Transverse colon (tissue), 4 donors: ENCODE data around the gene ZNF581. TPM values are rescaled to one million over a fixed set of nuclear protein-coding genes. Genes with fewer than 3 reads are reported as not detected.

ENCODE experiments used
- DNase-seq: peaks from one replicate; pipeline ENCODE4 v3.0.0-alpha.2; 2019
- H3K27ac ChIP-seq, 4 donors: fragments of 200-600 bp; sonication (generic); 2 replicates each; pipeline ENCODE4 v1.5.1; 2016 to 2018; ENCODE audit warnings: inconsistent platforms in 4 of 4
- H3K27me3 ChIP-seq: fragments of 200-600 bp; sonication (generic); 2 replicates; pipeline ENCODE4 v1.5.1; 2017; ENCODE audit warnings: inconsistent platforms
- H3K36me3 ChIP-seq, 4 donors: fragments of 200-600 bp; sonication (generic); 2 replicates each; pipeline ENCODE4 v1.5.1; 2017 to 2019; ENCODE audit warnings: inconsistent platforms in 4 of 4
- H3K4me1 ChIP-seq, 4 donors: fragments of 200-600 bp; sonication (generic); 2 replicates each; pipeline ENCODE4 v1.5.1; 2017 to 2020; ENCODE audit warnings: inconsistent platforms in 4 of 4
- H3K4me3 ChIP-seq, 4 donors: fragments of 200-600 bp; sonication (generic); 1 replicate in 1 of 4; 2 replicates in 3 of 4; pipeline versions ENCODE4 v1.5.1 to v1.6.1; 2017 to 2019; ENCODE audit warnings: inconsistent platforms in 4 of 4
- H3K9me3 ChIP-seq, 2 donors: fragments of 200-600 bp; sonication (generic); 2 replicates each; pipeline ENCODE4 v1.5.1; 2017 to 2019; ENCODE audit warnings: inconsistent platforms in 2 of 2
- CTCF ChIP-seq, 5 experiments: fragments of 200-600 bp in 3 of 5; fragments of 450-650 bp in 2 of 5; sonication (generic) in 3 of 5; IDR thresholded peaks; 1 replicate in 2 of 5; 2 replicates in 3 of 5; pipeline ENCODE4 v1.5.1; 2016 to 2017; ENCODE audit warnings: antibody characterized with exemption in 5 of 5, inconsistent platforms in 3 of 5, mild to moderate bottlenecking in 2 of 5, moderate library complexity in 1 of 5
- EP300 ChIP-seq: sonication (generic); formaldehyde crosslinking; IDR thresholded peaks from one replicate; pipeline ENCODE4 v1.6.1; 2017; ENCODE audit warnings: antibody characterized with exemption, low read depth
- POLR2A ChIP-seq: fragments of 450-650 bp; IDR thresholded peaks from one replicate; pipeline ENCODE4 v1.6.1; 2016; ENCODE audit warnings: antibody characterized with exemption, mild to moderate bottlenecking, moderate library complexity
- POLR2AphosphoS5 ChIP-seq, 3 donors: sonication (generic); formaldehyde crosslinking; IDR thresholded peaks; one replicate each; pipeline ENCODE4 v1.6.1; 2016; ENCODE audit warnings: antibody characterized with exemption in 3 of 3
- WGBS, 2 donors: methylation state at CpG; one replicate each; pipeline ENCODE4 v1.1.5; 2018; ENCODE audit warnings: low coverage in 1 of 2; 5-methylcytosine and 5-hydroxymethylcytosine counted together
- in situ Hi-C, 4 donors: fragments of 200-750 bp; cut with MboI; loops; one replicate each; pipeline versions ENCODE4 v1.15.0 to v1.15.1; 2017; ENCODE audit warnings: low sequenced_read_pairs in 3 of 4, low pct_ligation_motif_present in 1 of 4, low pct_unique_long_range_greater_than_20kb in 1 of 4
- intact Hi-C: fragments of 100-400 bp; cut with DNase I; formaldehyde crosslinking; loops from one replicate; pipeline ENCODE4 v1.15.1; 2023; ENCODE audit warnings: low total_unique reads
- total RNA-seq, 4 donors: library from RNA; depleted of rRNA; stranded (reverse); fragments of >200 nt; gene quantifications; one replicate each; pipeline ENCODE4 v1.1.0, GENCODE V29; 2016

The ZNF581 gene
- total RNA-seq, 4 donors from 2014 or later, result 4.1 to 19.7 (median 10.0) TPM

DNA sequence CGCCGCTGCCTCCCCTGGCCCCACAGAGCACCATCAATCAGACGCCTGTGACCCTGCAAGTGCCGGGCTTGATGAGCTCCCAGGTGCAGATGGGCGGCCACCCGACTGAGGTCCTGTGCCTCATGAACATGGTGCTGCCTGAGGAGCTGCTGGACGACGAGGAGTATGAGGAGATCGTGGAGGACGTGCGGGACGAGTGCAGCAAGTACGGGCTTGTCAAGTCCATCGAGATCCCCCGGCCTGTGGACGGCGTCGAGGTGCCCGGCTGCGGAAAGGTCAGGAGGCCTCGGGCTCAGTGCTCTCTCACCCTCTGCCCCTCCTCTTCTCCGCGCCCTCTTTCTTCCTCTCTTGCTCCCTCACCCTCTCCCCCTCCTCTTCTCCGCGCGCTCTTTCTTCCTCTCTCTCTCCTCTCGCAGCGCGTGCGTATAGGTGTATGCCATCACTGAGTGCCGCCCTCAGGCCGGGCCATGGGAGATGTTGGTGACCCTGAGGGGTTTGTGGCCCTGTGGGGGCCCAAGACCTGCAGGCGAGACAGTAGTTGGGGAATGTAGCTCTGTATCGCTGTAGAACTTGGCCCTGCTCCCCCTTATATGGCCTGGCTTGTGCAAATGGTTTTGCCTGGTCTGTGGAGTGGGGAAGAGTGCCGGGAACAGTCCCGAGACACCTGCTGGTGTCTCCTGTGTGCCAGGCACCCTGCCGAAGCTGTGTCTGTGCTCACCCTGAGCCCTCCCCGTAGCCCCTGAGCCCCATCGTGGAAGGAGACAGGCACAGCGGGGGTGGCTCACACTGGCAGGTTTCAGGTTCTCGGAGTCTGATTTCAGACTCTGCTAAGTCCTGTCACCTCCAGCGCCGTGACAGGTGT is 26.2 kb downstream of the ZNF581 start:
- H3K36me3 ChIP-seq, result peaks cover 0 to 38% (median 18%) of the 10 kb centered on the region in 4 donors
- no peak overlapping the region for H3K27ac ChIP-seq
- H3K4me1 ChIP-seq, result peaks cover 4 to 13% (median 7%) of the 10 kb centered on the region in 4 donors
- no peak for DNase-seq
- H3K4me3 ChIP-seq, result no peak overlapping the region
- WGBS, 2 donors, result 85 to 91% methylated on average over 5 to 43 of the region's 43 CpGs
- intact Hi-C loops, result no loop called here
- in situ Hi-C loops, result no loop called here
- no peaks in the 10 kb centered on the region for H3K9me3 ChIP-seq
- no peak for TF ChIP-seq POLR2A
- TF ChIP-seq CTCF (IDR thresholded peaks at IDR 0.05), result no peak
- TF ChIP-seq EP300, result no peak
- TF ChIP-seq POLR2AphosphoS5 (IDR thresholded peaks at IDR 0.05), result no peak
- no peaks in the 10 kb centered on the region for H3K27me3 ChIP-seq

- Histone ChIP-seq H3K4me3 (no peak overlapping the region), H3K9me3 (no peaks in the 10 kb centered on the region), H3K27me3 (no peaks in the 10 kb centered on the region), H3K27ac (no peak overlapping the region), H3K36me3 (peaks cover 0 to 36% (median 17%) of the 10 kb centered on the region in 4 donors), H3K4me1 (peaks cover 5 to 14% (median 8%) of the 10 kb centered on the region in 4 donors)
- TF ChIP-seq POLR2AphosphoS5 (IDR thresholded peaks at IDR 0.05), result no peak
- TF ChIP-seq EP300, result no peak
- TF ChIP-seq POLR2A, result no peak
- no peak for TF ChIP-seq CTCF (IDR thresholded peaks at IDR 0.05)
- no peak for DNase-seq
- in situ Hi-C loops, result no loop called here
- WGBS, 2 donors, result 82 to 87% methylated on average over 7 to 23 of the region's 23 CpGs
- intact Hi-C loops, result no loop called here
Observed at GRCh38 chr19:55670280-55671053, 27.0 kb downstream of the ZNF581 start.

DNA sequence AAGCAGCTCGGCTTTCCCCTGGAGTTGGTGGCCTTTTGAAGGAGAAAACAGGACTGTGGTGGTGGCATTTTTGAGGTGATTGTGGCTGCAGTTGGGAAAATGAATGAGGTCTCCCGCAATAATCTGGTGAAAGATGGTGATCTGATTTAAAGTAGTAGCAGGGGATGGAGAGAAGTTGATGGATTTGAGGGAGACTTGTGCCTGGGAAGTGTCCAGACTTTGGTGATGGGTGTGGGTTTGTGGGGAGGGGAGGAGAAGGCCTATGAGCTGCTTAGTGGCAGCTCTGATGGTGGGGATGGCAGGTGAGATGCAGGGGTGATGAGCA is 27.6 kb downstream of the ZNF581 start:
- WGBS, 2 donors, result 62% methylated on average over 2 of the region's 2 CpGs; no CpG with 5 or more reads in 1 of the 2 donors
- H3K9me3 ChIP-seq, result no peaks in the 10 kb centered on the region
- no peaks in the 10 kb centered on the region for H3K27me3 ChIP-seq
- no peak overlapping the region for H3K27ac ChIP-seq
- no peak overlapping the region for H3K4me3 ChIP-seq
- peaks cover 6 to 18% (median 13%) of the 10 kb centered on the region in 4 donors for H3K4me1 ChIP-seq
- peaks cover 0 to 36% (median 15%) of the 10 kb centered on the region in 4 donors for H3K36me3 ChIP-seq
- DNase-seq, result no peak
- intact Hi-C loops, result no loop called here
- in situ Hi-C loops, result no loop called here
- TF ChIP-seq CTCF (IDR thresholded peaks at IDR 0.05) (no peak), POLR2AphosphoS5 (IDR thresholded peaks at IDR 0.05) (no peak), EP300 (no peak), POLR2A (no peak)

DNA sequence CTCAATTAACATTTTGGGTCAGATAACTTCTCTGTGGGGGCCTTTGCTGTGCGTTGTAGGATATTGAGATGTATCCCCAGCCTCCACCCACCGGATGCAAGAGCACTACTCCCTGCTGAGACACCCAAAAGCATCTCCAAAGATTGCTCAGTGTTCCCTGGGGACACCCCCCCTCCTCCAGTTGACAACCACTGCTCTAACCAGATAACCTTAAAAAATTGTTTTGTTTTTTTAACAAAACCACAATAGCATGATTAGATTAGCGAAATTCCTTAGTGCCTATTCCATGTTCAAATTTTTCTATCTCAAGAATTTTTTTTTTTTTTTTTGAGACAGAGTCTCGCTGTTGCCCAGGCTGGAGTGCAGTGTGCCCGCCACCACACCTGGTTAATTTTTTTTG is 29.0 kb downstream of the ZNF581 start:
- Histone ChIP-seq H3K4me1 (peaks cover 20 to 31% (median 24%) of the 10 kb centered on the region in 4 donors), H3K36me3 (peaks cover 0 to 26% (median 13%) of the 10 kb centered on the region in 4 donors), H3K27ac (no peak overlapping the region), H3K9me3 (no peaks in the 10 kb centered on the region), H3K27me3 (no peaks in the 10 kb centered on the region), H3K4me3 (no peak overlapping the region)
- intact Hi-C loops (no loop called here), in situ Hi-C loops (no loop called here)
- no peak for TF ChIP-seq POLR2A
- TF ChIP-seq EP300, result no peak
- TF ChIP-seq CTCF (IDR thresholded peaks at IDR 0.05), result no peak
- TF ChIP-seq POLR2AphosphoS5 (IDR thresholded peaks at IDR 0.05), result no peak
- no peak for DNase-seq
- 84 to 88% methylated on average over 5 of the region's 5 CpGs for WGBS, 2 donors
